AG10803 (cell line): Measurements from ENCODE around the gene PABPC1L2A.
"Not testable (repeated sequence)": the region's sequence is repeated elsewhere in the genome, so short reads cannot be mapped to it uniquely, and the experiment has no call there.

Experiments
- DNase-seq: peaks from one replicate; pipeline ENCODE4 v3.0.0; 2010; ENCODE audit warnings: low read depth
- H3K4me3 ChIP-seq: 2 replicates; pipeline ENCODE4 v1.5.1; 2011; ENCODE audit warnings: mild to moderate bottlenecking, low read length, control low read depth
- CTCF ChIP-seq: conservative IDR thresholded peaks from 2 replicates; pipeline ENCODE4 v1.5.1; 2011; ENCODE audit warnings: mild to moderate bottlenecking, low read length, control low read depth, inconsistent platforms

PABPC1L2A gene

DNA sequence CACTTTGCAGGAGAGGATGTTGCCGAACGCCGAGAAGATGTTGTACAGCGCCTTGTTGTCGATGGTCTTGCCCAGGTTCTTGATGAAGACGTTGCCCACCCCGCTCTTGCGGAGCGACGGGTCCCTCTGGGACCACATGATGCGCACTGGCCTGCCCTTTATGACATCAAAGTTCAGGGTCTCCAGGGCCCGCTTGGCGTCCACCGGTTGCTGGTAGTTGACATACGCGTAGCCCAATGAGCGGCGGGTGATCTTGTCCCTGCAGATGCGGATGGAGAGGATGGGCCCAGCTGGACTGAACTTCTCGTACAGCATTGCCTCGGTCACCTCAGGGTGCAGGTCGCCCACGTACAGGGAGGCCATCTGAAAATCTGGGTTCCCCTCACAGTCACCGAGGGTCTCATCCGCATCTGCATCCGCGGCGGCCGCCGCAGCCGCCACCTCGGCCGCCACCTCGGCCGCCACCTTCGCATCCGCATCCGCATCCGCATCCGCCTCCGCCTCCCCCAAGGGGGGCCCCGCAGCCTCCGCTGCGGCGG is at the start of gene PABPC1L2A:
Gene PABPC1L2A (minus strand): TSS at position 489 of the 539 bp plus-strand sequence. CDS start 126 bp downstream, at position 363.
- DNase-seq, H3K4me3 ChIP-seq: not testable (repeated sequence)

- H3K4me3 ChIP-seq, result no peak overlapping the region
- DNase-seq, result peak; percentile 11
- no peak for TF ChIP-seq CTCF
Measured at GRCh38 chrX:73127700-73128241, 48.5 kb upstream of the PABPC1L2A start.

DNA sequence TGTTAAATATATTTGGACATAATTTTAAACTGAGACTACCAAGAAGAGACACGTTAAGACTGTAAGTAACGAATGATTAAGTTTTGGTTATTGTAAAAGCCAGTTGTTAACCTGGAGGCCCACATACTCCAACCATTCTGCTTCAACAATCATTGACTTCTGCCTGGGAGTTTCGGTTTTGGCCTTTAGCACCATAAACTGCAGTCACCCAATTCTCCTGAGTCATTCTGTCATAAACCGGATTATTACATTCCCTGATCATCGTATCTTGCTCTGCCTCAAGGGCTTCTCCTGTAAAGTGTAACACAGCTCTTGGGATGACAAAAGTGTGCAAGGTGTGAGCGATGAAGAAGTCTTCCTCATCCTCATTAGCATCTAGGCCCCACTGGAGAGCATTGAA is 46.9 kb upstream of the PABPC1L2A start:
- H3K4me3 ChIP-seq, result no peak overlapping the region
- TF ChIP-seq CTCF, result no peak
- no peak for DNase-seq

DNA sequence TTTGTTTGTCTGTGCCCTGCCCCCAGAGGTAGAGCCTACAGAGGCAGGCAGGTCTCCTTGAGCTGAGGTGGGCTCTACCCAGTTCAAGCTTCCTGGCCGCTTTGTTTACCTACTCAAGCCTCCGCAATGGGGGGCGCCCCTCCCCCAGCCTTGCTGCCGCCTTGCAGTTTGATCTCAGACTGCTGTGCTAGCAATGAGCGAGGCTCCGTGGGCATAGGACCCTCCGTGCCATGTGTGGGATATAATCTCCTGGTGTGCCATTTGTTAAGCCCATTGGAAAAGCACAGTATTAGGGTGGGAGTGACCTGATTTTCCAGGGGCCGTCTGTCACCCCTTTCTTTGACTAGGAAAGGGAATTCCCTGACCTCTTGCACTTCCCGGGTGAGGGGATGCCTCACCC is 20.2 kb upstream of the PABPC1L2A start:
- DNase-seq, H3K4me3 ChIP-seq: not testable (repeated sequence)

DNA sequence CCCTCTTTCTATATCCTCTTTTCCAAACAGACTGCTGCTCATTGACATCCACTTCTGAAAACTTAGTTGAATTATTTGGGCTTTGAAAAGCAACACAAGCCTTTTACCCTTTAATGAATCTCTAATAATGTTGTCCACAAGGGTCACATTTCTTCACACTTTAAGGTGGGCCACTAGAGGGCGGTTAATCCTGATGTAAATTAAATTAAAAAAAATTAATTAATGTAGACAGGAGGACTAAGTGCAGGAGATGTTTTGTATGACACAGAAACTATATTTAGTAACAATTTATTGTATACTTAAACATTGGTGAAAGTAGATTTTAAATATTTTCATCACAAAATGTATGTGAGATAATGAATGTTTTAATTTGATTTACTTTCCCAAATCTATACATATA is 7.5 kb upstream of the PABPC1L2A start:
- H3K4me3 ChIP-seq, DNase-seq: not testable (repeated sequence)

DNA sequence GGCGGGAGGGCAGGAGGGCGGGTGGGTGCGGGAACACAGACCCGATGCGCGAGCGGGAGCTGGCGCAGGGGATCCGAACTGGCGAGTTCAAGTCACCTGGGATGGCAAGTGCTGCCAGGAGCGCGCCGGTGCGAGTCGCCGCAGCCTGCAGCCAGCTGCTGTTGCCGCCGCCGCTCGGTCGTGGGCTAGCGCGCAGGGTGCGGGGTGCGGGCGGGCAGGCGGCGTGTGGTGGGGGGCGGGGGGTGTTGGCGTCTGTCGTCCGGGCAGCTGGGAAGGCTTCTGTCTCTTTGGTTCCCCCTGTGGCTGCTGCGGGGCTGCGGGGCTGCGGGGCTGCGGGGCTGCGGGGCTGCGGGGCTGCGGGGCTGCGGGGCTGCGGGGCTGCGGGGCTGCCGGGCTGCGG is 572 bp upstream of the PABPC1L2A start:
- not testable (repeated sequence) for DNase-seq, H3K4me3 ChIP-seq

DNA sequence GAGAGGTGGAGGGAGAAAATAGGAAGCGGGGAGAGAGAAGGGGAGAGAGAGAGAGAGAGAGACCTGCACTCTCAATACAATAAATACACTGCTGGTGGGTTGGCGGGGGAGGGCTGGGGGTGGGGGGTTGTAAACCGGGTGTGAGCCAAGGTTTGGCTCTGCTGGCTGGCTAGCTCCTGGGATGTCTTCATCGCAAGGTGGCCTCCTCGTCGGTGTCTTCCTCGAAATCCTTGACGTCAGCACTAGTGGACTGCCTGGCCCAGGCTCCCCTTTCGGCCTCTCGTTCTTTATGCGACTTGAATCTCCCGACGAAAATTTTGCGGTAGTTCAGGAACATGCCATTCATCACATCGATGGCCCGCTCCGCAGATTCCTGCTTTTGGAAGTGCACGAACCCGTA is 715 bp downstream of the PABPC1L2A start:
- H3K4me3 ChIP-seq, DNase-seq: not testable (repeated sequence)

DNA sequence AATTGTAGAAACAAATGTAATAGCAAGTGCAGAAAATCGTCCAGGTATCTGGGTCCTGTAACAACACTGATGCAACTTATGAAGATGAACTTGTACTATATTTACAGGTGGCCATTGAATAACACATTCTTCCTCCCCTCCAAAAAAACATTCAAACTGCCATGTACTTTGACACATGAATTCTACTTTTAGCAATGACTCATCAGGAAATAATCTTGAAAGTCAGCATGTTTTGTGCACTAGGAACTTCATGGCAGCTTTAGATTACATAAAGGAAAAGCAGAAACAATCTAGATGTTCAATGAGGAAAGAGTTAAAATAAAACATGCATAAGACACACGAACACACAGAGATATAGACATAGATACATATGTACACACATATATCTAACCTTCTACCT is 2.5 kb downstream of the PABPC1L2A start:
- no peak for DNase-seq
- TF ChIP-seq CTCF, result no peak
- H3K4me3 ChIP-seq, result no peak overlapping the region

DNA sequence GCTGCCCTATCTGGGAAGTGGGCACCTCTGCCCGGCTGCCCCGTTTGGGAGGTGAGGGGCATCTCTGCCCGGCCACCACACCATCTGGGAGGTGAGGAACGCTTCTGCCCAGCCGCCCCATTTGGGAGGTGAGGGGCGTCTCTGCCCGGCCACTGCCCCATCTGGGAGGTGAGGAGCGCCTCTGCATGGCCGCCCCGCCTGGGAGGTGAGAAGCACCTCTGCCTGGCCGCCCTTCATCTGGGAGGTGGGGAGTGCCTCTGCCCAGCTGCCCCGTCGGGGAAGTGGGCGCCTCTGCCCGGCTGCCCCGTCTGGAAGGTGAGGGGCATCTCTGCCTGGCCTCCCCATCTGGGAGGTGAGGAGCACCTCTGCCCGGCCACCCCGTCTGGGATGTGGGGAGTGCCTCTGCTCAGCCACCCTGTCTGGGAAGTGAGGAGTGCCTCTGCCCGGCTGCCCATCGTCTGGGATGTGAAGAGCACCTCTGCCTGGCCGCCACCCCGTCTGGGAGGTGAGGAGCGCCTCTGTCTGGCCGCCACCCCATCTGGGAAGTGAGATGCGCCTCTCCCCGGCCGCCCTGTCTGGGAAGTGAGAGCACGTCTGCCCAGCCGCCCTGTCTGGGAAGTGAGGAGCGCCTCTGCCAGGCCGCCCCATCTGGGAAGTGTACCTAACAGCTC is 9.8 kb downstream of the PABPC1L2A start:
- H3K4me3 ChIP-seq, result no peak overlapping the region
- no peak for DNase-seq
- no peak for TF ChIP-seq CTCF
